Measurements from ENCODE around the gene OS9. TPM values are rescaled to one million over a fixed set of nuclear protein-coding genes. Genes with fewer than 3 reads are reported as not detected.
"Not testable (repeated sequence)": the region's sequence is repeated elsewhere in the genome, so short reads cannot be mapped to it uniquely, and the experiment has no call there.

OS9 gene
- total and polyA plus RNA-seq, 4 donors = 136 to 357 (median 216) TPM

DNA sequence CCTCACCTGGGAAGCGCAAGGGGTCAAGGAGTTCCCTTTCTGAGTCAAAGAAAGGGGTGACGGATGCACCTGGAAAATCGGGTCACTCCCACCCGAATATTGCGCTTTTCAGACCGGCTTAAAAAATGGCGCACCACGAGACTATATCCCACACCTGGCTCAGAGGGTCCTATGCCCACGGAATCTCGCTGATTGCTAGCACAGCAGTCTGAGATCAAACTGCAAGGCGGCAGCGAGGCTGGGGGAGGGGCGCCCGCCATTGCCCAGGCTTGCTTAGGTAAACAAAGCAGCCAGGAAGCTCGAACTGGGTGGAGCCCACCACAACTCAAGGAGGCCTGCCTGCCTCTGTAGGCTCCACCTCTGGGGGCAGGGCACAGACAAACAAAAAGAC, 47.3 kb upstream of the OS9 start:
- not testable (repeated sequence) for H3K27ac ChIP-seq (ENCODE audit: low read depth in 1 of 2, low read length in 2 of 2); H3K4me3 ChIP-seq (ENCODE audit: low read depth in 1 of 3, low read length in 3 of 3); DNase-seq (ENCODE audit: low spot score); H3K4me1 ChIP-seq (ENCODE audit: control insufficient read depth in 4 of 4, insufficient read depth in 4 of 4, low read length in 3 of 4); H3K9ac ChIP-seq (ENCODE audit: low read depth in 1 of 2, low read length in 2 of 2); H3K27me3 ChIP-seq (ENCODE audit: control insufficient read depth in 4 of 4, insufficient read depth in 4 of 4, low read length in 3 of 4); H3K9me3 ChIP-seq (ENCODE audit: control insufficient read depth in 4 of 4, low read length in 3 of 4); H3K36me3 ChIP-seq (ENCODE audit: control insufficient read depth in 4 of 4, insufficient read depth in 3 of 4, low read depth in 1 of 4, low read length in 3 of 4)
- WGBS = 96% methylated on average over 10 of the region's 15 CpGs

DNA sequence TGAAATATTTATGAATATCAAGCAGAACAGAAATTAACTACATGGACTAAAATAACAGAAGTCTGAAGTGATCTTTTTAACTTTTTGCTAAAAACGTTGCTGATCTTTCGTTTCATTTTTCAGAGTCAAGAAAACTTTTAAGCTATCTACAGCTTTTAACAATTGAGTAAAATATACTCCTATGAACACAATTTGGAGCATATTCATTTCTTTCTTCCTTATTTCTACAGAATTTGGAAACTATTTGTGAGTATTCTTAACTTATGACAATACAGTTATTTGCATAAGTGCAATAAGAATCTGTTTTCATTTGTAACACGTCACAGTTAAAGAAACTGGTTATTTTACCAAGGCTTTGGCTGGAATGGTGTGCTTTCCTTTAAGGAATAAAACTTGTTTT, 39.9 kb upstream of the OS9 start:
- Histone ChIP-seq H3K36me3 (ENCODE audit: control insufficient read depth in 4 of 4, insufficient read depth in 3 of 4, low read depth in 1 of 4, low read length in 3 of 4) (no peaks in the 10 kb centered on the region), H3K27me3 (ENCODE audit: control insufficient read depth in 4 of 4, insufficient read depth in 4 of 4, low read length in 3 of 4) (no peaks in the 10 kb centered on the region), H3K4me1 (ENCODE audit: control insufficient read depth in 4 of 4, insufficient read depth in 4 of 4, low read length in 3 of 4) (peaks cover 0 to 5% (median 4%) of the 10 kb centered on the region in 4 donors), H3K9me3 (ENCODE audit: control insufficient read depth in 4 of 4, low read length in 3 of 4) (no peaks in the 10 kb centered on the region), H3K27ac (ENCODE audit: low read depth in 1 of 2, low read length in 2 of 2) (no peak overlapping the region), H3K4me3 (ENCODE audit: low read depth in 1 of 3, low read length in 3 of 3) (no peak overlapping the region), H3K9ac (ENCODE audit: low read depth in 1 of 2, low read length in 2 of 2) (no peak overlapping the region)
- WGBS = 70% methylated on average over 3 of the region's 3 CpGs
- TF ChIP-seq TAF1 (conservative IDR thresholded peaks at IDR 0.05) (no peak), EGR1 (IDR thresholded peaks at IDR 0.05; ENCODE audit: low read depth in 2 of 2) (no peak), HNF4G (IDR thresholded peaks at IDR 0.05) (no peak), FOXA2 (IDR thresholded peaks at IDR 0.05) (no peak), NR2F2 (IDR thresholded peaks at IDR 0.05) (no peak), RAD21 (IDR thresholded peaks at IDR 0.05) (no peak), GABPA (IDR thresholded peaks at IDR 0.05 in 1 of 2, conservative IDR thresholded peaks at IDR 0.05 in 1 of 2) (no peak), SP1 (IDR thresholded peaks at IDR 0.05) (no peak), HNF4A (conservative IDR thresholded peaks at IDR 0.05) (no peak), RXRA (IDR thresholded peaks at IDR 0.05) (no peak), JUND (IDR thresholded peaks at IDR 0.05) (no peak), FOXA1 (IDR thresholded peaks at IDR 0.05) (no peak), YY1 (IDR thresholded peaks at IDR 0.05) (no peak)
- TF ChIP-seq, protein P1, sequence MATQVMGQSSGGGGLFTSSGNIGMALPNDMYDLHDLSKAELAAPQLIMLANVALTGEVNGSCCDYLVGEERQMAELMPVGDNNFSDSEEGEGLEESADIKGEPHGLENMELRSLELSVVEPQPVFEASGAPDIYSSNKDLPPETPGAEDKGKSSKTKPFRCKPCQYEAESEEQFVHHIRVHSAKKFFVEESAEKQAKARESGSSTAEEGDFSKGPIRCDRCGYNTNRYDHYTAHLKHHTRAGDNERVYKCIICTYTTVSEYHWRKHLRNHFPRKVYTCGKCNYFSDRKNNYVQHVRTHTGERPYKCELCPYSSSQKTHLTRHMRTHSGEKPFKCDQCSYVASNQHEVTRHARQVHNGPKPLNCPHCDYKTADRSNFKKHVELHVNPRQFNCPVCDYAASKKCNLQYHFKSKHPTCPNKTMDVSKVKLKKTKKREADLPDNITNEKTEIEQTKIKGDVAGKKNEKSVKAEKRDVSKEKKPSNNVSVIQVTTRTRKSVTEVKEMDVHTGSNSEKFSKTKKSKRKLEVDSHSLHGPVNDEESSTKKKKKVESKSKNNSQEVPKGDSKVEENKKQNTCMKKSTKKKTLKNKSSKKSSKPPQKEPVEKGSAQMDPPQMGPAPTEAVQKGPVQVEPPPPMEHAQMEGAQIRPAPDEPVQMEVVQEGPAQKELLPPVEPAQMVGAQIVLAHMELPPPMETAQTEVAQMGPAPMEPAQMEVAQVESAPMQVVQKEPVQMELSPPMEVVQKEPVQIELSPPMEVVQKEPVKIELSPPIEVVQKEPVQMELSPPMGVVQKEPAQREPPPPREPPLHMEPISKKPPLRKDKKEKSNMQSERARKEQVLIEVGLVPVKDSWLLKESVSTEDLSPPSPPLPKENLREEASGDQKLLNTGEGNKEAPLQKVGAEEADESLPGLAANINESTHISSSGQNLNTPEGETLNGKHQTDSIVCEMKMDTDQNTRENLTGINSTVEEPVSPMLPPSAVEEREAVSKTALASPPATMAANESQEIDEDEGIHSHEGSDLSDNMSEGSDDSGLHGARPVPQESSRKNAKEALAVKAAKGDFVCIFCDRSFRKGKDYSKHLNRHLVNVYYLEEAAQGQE (IDR thresholded peaks at IDR 0.05) = no peak
- TF ChIP-seq, protein P2, sequence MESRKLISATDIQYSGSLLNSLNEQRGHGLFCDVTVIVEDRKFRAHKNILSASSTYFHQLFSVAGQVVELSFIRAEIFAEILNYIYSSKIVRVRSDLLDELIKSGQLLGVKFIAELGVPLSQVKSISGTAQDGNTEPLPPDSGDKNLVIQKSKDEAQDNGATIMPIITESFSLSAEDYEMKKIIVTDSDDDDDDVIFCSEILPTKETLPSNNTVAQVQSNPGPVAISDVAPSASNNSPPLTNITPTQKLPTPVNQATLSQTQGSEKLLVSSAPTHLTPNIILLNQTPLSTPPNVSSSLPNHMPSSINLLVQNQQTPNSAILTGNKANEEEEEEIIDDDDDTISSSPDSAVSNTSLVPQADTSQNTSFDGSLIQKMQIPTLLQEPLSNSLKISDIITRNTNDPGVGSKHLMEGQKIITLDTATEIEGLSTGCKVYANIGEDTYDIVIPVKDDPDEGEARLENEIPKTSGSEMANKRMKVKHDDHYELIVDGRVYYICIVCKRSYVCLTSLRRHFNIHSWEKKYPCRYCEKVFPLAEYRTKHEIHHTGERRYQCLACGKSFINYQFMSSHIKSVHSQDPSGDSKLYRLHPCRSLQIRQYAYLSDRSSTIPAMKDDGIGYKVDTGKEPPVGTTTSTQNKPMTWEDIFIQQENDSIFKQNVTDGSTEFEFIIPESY (IDR thresholded peaks at IDR 0.05) = no peak
- TF ChIP-seq, protein P3, sequence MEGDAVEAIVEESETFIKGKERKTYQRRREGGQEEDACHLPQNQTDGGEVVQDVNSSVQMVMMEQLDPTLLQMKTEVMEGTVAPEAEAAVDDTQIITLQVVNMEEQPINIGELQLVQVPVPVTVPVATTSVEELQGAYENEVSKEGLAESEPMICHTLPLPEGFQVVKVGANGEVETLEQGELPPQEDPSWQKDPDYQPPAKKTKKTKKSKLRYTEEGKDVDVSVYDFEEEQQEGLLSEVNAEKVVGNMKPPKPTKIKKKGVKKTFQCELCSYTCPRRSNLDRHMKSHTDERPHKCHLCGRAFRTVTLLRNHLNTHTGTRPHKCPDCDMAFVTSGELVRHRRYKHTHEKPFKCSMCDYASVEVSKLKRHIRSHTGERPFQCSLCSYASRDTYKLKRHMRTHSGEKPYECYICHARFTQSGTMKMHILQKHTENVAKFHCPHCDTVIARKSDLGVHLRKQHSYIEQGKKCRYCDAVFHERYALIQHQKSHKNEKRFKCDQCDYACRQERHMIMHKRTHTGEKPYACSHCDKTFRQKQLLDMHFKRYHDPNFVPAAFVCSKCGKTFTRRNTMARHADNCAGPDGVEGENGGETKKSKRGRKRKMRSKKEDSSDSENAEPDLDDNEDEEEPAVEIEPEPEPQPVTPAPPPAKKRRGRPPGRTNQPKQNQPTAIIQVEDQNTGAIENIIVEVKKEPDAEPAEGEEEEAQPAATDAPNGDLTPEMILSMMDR (IDR thresholded peaks at IDR 0.05; ENCODE audit: low read depth, low read length, missing input control) = no peak
- TF ChIP-seq, protein P4, sequence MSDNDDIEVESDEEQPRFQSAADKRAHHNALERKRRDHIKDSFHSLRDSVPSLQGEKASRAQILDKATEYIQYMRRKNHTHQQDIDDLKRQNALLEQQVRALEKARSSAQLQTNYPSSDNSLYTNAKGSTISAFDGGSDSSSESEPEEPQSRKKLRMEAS (IDR thresholded peaks at IDR 0.05) = no peak
- TF ChIP-seq, protein P5, sequence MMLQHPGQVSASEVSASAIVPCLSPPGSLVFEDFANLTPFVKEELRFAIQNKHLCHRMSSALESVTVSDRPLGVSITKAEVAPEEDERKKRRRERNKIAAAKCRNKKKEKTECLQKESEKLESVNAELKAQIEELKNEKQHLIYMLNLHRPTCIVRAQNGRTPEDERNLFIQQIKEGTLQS (IDR thresholded peaks at IDR 0.05) = no peak
- no peak for DNase-seq (ENCODE audit: low spot score)
